B cell (primary cell): ENCODE measurements around the gene TAPBP.

Experiments
- EZH2 ChIP-seq: IDR thresholded peaks from 2 replicates; pipeline ENCODE4 v1.6.1; 2012; ENCODE audit warnings: borderline replicate concordance, low read depth, mild to moderate bottlenecking, moderate library complexity, low read length; ENCODE audit not compliant: insufficient read depth, poor library complexity, severe bottlenecking
- TF ChIP-seq, protein P1 (sequence below): fragments of 200-600 bp; IDR thresholded peaks from one replicate; pipeline ENCODE4 v1.8.0; 2022; ENCODE audit warnings: antibody characterized with exemption, mild to moderate bottlenecking

DNA sequence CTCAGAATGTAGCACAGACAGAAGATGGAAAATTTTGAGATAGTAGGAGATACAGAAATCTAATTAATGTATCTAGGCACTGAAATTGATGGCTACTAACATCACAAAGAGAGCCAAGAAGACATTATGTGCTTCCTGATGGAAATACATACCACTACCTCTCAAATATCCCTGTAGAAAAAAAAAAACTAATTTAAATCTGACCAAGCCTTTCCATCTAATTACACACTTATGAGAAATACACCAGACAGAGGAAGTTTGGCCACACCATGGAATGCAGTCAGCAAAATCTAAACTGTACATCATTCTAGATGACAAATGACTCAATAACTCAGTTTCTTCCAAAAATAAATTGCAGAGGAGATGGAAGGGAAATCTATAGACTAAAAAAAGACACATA, 61.1 kb downstream of the TAPBP start:
- TF ChIP-seq, protein P1, sequence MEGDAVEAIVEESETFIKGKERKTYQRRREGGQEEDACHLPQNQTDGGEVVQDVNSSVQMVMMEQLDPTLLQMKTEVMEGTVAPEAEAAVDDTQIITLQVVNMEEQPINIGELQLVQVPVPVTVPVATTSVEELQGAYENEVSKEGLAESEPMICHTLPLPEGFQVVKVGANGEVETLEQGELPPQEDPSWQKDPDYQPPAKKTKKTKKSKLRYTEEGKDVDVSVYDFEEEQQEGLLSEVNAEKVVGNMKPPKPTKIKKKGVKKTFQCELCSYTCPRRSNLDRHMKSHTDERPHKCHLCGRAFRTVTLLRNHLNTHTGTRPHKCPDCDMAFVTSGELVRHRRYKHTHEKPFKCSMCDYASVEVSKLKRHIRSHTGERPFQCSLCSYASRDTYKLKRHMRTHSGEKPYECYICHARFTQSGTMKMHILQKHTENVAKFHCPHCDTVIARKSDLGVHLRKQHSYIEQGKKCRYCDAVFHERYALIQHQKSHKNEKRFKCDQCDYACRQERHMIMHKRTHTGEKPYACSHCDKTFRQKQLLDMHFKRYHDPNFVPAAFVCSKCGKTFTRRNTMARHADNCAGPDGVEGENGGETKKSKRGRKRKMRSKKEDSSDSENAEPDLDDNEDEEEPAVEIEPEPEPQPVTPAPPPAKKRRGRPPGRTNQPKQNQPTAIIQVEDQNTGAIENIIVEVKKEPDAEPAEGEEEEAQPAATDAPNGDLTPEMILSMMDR, result no peak
- no peak for TF ChIP-seq EZH2
